GM19397 (cell line): Measurements from ENCODE around the gene PIK3R1.
A peak's percentile ranks its signal among the peaks of the same experiment; 100 is the strongest.

Source experiments
- ATAC-seq: cut with Tn5 transposase; IDR thresholded peaks from one replicate; pipeline ENCODE4 v1.9.1; 2021; ENCODE audit warnings: mild to moderate bottlenecking, moderate library complexity; ENCODE audit not compliant: unreplicated experiment

Gene PIK3R1

DNA sequence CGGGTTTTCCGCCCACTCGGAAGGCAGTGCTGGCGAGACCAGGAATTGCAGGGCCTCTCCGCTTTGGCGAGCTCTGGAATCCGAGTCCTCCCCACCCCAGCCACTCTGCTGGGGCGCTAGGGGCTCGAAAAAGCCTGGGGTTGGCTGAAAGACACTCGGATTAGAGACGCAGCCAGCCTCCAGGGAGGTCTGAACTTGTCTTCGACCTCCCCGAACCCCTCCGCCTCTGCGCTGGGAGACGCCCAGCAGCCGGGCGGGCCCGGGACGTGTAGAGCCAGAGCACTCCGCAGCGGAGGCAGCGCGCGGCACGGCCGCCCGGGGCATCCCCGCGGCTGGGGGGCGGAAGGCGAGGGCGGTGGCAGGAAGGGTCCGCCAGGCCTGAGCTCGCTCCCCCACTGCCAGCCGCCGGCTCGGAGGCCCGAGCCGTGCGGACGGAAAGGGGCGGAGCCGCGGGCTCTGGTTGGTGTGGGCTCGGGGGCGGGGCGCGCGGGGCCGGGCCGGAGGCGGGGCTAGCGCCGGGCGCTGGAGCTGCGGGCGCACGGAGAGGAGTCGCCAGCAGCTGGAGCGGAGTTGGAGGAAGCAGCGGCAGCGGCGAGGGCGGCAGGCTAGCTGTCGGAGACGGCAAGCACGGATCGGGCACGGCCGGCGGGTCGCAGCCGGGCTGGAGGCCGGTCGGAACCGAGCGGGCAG, at the start of gene PIK3R1:
Gene PIK3R1 (plus strand): TSS at position 549 of the 690 bp plus-strand sequence. CDS start 10,920 bp downstream, outside the sequence.
- peak; percentile 80 for ATAC-seq

DNA sequence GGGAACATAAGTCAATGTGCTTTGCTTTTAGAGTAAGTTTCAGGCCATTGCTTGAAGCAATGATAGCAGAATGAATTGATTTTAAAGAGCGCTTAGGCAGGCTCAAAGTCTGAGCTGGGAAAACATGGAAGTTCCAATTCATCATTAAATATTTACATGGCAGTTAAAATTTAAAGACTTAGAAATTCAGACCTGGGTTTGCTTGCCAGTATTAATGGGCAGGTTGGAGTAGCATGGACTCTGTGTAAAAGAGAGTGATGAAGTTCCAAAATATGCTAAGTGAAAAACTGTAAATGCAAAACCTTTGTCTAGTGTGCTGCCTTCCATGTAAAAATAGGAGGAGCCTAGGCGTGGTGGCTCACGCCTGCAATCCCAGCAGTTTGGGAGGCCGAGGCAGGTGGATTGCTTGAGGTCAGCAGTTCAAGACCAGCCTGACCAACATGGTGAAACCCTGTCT, 48.3 kb upstream of the PIK3R1 start:
- no peak for ATAC-seq

DNA sequence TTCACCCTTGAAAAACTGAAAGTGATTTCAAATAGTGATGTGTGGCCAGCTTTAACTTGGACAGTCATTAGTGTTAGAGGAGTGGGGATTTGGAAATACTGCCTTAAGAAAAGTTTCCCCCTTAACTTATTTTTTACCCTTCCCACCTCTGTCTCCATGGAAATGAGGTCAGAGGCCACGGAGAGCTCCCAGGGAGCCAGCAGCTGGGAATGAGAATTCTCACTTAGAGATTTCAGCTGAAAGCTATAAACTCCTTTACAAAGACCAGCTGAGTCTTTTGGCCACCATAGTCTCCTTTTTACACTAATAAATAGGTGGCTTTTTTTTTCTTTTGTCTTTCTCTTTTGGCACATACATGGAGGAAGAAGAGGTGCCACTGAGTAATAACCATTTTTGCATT, 45.7 kb upstream of the PIK3R1 start:
- ATAC-seq = no peak

DNA sequence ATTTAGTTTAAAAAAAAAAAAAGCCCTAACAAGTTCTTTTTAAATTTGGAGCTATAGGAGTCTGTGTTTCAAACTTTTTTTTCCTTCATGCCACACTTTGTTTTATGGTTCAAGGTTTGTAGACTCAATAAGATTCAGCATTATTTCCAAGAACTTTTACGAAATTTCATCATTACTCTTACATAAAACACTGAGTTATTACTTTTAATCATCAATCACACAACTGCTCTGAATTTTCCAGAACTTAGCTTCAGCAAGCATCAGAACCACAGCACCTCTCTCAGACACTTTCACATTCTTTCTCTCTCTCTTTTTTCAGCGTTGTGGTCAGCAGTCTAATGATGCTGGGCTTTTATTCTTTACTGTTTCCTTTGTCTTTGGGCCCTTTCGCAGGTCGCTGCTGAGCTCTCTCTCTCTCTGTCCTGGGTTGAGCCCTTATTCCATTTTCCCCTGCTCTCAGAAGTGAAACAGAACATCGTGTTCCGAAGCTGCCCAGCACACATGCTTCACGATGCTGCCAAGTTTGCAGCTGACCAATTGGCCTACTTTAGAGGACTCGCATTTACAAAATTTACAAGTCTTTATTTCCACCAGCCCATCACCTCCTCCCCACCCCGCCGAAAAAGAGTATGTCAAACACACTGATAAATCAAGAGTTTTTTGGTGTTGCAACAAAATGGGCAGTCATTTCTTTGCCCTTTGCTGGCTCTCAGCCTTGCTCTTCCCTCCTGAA, 44.6 kb upstream of the PIK3R1 start:
- ATAC-seq = no peak

DNA sequence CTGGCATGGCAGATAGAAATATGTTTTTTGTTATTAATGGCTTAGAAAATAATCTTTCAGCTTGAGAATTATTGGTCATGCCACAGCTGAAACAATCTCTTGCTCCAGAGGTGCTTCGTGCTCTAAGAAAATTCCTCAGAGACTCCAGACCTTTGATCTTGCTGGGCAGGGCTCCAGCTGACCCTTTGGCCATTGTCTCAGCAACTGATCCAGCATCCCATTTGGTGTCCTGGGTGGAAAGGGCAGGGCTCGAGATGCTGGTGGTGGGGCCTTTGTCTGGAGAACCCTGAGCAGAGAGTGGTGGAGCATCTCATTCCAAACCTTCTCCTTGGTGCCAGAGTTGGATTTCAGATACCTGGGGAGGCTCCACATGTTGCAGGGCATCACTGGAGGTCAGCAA, 43.2 kb upstream of the PIK3R1 start:
- ATAC-seq = no peak

DNA sequence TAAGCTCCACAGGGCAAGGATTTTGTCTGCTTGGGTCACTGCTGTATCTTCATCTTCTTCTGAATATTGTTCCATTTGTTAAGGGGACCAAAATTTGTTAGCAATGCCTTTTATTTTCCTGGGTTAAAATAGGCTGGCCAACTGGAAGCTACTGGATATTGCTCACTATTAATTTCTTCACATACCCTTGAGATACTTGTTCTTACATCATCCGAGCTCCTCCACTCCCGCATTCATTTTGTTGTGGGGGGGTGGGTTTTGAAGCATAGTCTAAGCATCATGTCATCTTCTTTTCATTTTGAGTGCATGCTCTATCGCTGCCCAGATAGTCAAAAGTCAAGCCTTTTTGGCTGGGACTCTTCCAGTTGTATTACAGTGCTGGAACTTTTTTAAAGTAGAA, 42.5 kb upstream of the PIK3R1 start:
- ATAC-seq = no peak

- ATAC-seq = no peak
Measured at GRCh38 chr5:68176253-68176652, 39.3 kb upstream of the PIK3R1 start.

DNA sequence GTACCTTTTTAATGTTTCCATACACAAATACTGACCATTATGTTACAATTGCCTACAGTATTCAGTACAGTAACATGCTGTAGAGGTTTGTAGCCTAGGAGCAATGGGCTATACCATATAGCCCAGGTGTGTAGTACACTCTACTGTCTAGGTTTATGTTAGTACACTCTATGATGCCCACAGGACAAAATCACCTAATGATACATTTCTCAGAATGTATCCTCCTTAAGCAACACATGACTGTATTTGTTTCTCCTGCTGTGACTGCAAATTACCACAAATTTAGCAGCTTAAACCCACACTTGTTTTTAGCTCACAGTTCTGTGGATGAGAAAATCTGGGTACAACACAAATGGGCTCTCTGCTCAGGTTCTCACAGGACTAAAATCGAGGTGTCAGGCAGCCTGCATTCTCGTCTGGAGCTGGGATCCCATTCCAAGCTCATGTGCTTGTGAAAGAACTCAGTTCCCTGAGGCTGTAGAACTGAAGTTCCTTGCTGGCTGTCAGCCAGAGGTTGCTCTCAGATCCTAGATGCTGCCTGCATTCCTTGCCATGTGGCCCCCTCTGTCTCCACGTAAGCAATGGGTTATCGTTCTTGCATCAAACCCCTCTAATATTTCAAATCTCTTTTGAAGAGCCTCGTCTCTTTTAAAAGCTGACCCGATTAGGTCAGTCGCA, 38.6 kb upstream of the PIK3R1 start:
- ATAC-seq = no peak

DNA sequence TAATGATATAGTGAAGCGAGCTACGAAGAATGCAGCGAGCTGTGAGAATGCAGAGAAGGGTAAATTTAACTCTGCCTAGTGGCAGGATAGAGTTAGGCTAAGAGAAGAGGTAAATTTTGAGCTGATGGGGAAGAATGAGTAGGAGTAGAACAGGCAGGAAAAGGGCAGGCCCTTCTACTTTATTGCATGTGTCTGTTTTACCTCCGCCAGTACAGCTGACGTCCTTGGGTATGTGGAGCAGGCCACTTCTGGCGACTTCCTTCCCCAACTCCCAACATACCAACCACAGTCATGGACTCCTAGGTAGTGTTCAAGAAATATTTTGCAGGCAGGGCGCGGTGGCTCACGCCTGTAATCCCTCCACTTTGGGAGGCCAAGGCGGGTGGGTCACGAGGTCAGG, 37.9 kb upstream of the PIK3R1 start:
- no peak for ATAC-seq

GRCh38 chr5:68178579-68178978, 37.0 kb upstream of the PIK3R1 start:
- no peak for ATAC-seq

DNA sequence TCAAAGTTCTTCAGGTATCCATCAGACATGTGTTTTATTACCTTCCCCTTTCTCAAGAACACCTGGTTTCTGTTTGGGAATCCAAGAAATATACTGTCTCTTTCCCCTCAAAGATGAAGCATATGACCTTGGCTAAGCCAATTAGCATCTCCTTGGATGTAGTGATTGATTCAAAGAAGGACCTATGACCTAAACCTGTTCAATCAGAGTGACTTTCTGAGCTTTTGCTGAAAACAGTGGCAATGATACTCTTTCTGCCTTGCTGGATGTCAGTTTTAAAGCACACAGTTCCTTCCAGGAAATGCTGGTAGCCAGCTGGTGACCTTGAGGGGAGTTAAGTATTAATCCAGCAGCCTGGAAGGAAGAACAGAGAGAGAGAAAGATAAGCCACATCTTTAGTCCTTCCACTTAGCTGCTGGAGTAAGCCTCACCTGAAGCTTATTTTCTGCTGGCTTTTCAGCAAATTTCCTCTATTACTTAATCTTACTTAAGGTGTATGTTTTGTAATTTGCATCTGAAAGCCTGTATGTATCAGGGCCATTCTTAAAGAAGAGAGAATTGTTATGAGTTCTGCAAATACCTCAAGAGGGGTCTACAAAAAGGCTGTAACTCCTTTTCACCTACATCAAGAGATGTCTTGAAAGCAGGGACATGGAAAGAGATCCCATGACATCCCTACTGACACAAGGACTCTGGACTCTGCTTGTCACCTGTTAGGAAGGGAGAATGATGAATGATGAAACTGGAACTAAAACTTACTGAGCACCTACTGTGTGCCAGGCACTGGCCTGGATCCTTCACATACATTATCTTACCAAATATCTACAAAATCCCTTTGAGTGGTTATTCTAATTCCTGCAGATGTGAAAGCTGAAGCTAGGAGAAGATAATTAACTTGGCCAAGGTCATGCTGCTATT, 35.2 kb upstream of the PIK3R1 start:
- ATAC-seq = peak; percentile 60

DNA sequence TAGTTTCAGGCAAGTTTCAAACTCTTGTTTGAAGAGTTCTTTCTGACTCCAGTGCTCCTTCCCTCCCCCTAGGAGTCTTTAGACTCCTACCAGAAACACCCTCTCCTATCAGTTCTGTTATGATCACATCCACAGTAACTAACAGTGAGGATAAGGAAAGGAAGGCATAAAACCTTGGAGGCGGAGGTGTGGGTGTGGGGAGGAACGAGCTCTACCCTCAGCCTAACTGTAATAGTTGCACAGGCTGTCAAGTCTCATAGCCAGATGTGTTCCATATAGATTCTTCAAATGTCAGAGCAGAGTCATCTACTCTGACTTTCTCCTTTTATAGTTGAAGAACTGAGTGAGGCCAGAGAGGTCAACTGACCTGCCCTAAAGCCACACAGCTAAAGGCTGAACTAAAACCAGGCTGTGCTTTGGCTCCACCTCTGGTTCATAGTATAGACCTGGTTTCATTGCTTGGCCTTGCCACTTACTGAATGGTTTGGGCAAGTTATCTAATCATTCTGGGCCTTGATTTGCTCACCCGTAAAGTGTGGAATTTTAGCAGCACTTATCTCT, 34.4 kb upstream of the PIK3R1 start:
- ATAC-seq = peak; percentile 22

DNA sequence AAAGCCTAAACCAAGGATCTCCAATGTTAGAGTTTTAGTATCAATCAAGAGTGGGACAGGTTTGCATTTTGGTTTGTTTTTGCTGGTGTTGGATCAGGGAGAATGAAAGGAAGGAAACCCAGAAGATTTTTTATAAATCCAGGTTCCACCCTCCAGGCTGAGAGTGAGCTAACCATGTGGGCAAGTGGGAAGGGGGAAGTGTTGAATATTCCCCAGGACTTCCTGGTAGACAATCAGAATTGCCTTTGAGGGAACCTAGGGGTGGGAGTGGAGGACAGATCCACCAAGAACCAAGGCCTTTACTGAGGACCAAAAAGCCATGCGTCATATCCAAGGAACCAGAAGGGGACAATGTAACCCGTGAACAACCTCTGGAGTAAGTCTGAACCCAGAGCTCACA, 33.5 kb upstream of the PIK3R1 start:
- ATAC-seq = no peak

DNA sequence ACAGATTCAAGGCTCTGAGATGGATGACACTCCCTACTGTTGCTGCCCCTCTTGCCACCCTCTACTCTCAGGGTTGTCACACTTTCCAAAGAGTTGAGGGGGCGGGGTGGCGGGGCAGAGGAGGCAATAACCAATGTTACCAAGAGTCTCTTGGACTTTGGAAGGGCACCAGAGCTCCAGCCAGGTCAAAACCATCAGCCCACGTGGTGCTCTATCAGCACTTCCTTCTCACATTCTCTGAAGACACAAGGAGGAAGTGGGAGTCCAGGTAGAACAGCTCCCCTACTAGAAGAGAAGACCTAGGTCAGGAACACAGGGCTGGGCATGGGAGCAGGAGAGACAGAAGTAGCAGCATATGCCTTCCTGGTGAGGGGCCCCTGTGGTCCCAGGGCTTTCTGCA, 33.0 kb upstream of the PIK3R1 start:
- no peak for ATAC-seq

GRCh38 chr5:68187268-68188055, 28.1 kb upstream of the PIK3R1 start:
- ATAC-seq = no peak

- no peak for ATAC-seq
Measured at GRCh38 chr5:68189171-68189570, 26.4 kb upstream of the PIK3R1 start.

DNA sequence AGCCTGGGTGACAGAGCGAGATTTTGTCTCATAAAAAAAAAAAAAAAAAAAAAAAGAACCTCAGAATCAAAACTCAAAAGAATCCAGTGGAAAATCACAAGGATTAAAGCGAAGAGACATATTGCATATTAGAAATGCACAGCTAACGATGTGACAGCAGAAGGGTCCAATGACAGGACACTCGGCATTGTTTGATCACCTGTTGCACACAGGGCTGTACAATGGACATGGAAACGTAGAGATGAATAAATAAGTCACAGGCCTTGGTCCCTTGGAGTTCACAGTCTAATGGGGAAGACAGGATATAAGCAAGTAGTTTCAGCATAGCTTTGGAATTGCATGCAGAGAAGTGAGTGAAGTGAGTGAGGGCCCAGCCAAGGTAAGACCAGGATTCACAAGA, 25.9 kb upstream of the PIK3R1 start:
- ATAC-seq = no peak

DNA sequence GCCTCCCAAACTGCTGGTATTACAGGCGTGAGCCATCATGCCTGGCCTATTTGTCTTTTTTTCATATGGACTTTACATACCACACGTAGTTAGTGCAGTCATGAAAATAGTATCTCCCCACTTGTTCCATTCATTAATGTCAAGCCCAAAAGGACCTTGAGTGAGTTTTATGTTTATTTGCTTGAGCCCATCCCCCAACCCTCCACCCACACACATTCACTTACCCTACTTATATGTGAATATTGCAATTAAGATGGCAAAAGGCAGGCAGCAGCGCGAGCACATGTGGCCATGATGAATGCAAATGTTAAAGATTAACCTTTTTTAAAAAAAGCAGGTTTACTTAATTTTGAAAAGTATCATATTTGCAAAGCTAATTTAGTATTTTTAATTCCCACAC, 24.9 kb upstream of the PIK3R1 start:
- ATAC-seq = no peak

DNA sequence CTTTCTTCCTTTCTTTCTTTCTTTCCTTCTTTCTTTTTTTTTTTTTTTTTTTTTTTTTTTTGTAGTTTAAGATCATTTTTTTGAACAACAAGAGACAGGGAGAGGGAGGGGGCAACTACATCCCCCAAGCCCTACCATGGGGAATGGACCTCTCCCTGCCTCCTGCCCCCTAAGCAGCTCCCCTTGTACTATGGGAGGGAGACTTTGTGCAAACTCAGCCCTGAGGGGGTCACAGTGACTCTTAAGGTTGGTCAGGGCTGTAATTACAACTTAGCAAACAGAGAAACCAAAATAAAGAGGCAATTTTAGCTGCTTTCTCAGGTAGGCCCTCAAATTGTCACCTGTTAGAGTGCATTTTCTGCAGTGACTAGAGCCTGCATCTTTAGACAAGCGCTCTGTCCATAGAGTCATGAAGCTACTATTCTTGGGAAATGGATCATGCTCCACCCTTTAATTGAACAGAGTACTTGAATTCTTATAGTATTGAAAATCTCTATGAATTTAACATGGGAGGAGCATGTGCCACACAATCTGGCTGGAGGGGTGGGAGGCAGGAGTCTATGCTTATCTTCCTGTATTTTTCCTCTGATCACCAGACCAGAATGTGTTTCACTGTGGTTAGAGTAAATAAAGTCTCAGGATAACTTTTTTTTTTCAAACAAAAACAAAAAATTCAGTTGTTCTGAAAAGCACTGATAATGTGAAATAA, 24.3 kb upstream of the PIK3R1 start:
- ATAC-seq = no peak
